Stimulated activated CD4-positive, alpha-beta T cell treated with anti-CD3 and anti-CD28 coated beads, Interleukin-15, amount 100 ng/mL, for 1 hour (primary cell): ENCODE data around the gene COL5A3.

Experiments used
- DNase-seq, 2 donors: peaks; one replicate each; pipeline ENCODE4 v3.0.0-alpha.2; 2020; ENCODE audit warnings: low read depth in 1 of 2, low spot score in 1 of 2

The COL5A3 gene

GRCh38 chr19:10011974-10012373 lies 1.7 kb upstream of the COL5A3 start:
- no peak for DNase-seq

GRCh38 chr19:10010939-10011338 lies 635 bp upstream of the COL5A3 start:
- DNase-seq: no peak

- no peak for DNase-seq
Observed at GRCh38 chr19:10009714-10010224, 535 bp downstream of the COL5A3 start.

- no peak for DNase-seq
Observed at GRCh38 chr19:10008184-10008765, 2.0 kb downstream of the COL5A3 start.

GRCh38 chr19:10007371-10008183 lies 2.7 kb downstream of the COL5A3 start:
- no peak for DNase-seq

- DNase-seq: no peak
Observed at GRCh38 chr19:10006752-10007323, 3.5 kb downstream of the COL5A3 start.

GRCh38 chr19:10006335-10006708 lies 4.0 kb downstream of the COL5A3 start:
- DNase-seq: no peak

GRCh38 chr19:10005632-10006334 lies 4.5 kb downstream of the COL5A3 start:
- no peak for DNase-seq

GRCh38 chr19:10004617-10005016 lies 5.7 kb downstream of the COL5A3 start:
- no peak for DNase-seq

- no peak for DNase-seq
Observed at GRCh38 chr19:10003271-10003670, 7.0 kb downstream of the COL5A3 start.

- DNase-seq: no peak
Observed at GRCh38 chr19:10001899-10002298, 8.4 kb downstream of the COL5A3 start.

- DNase-seq: peak; percentile 24 to 44
Observed at GRCh38 chr19:10000171-10000826, 10.0 kb downstream of the COL5A3 start.

- no peak for DNase-seq
Observed at GRCh38 chr19:9996541-9996940, 13.8 kb downstream of the COL5A3 start.

GRCh38 chr19:9995999-9996398 lies 14.3 kb downstream of the COL5A3 start:
- DNase-seq: no peak

- DNase-seq: no peak
Observed at GRCh38 chr19:9995084-9995483, 15.2 kb downstream of the COL5A3 start.

GRCh38 chr19:9991425-9992191 lies 18.7 kb downstream of the COL5A3 start:
- no peak for DNase-seq

- DNase-seq: no peak
Observed at GRCh38 chr19:9989504-9989903, 20.8 kb downstream of the COL5A3 start.

GRCh38 chr19:9986787-9987281 lies 23.5 kb downstream of the COL5A3 start:
- no peak for DNase-seq

- no peak for DNase-seq
Observed at GRCh38 chr19:9981406-9982260, 28.7 kb downstream of the COL5A3 start.
